ENCODE data around the gene EFR3B.

Gene EFR3B

GRCh38 chr2:25036221-25036559, 5.7 kb upstream of the EFR3B start:
- DNase-seq = no peak

DNA sequence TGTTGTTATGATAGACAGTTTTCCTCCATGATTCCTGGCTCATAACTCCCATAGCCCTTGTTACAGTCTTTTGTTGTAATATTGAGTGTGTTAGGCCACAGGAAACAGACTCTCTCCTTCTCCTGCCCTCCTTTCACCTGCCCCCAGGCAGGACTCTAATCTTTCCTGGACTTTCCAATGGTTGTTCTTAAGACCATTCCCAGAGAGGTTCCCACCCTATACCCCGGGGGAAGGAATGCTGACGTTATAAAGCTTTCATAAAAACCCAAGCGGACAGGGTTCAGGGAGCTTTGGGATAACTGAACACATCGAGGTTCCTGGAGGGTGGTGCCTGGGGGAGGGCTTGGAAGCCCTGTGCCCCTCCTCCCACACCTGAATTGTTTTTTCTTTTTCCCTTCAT, 2.8 kb upstream of the EFR3B start:
- DNase-seq = no peak

DNA sequence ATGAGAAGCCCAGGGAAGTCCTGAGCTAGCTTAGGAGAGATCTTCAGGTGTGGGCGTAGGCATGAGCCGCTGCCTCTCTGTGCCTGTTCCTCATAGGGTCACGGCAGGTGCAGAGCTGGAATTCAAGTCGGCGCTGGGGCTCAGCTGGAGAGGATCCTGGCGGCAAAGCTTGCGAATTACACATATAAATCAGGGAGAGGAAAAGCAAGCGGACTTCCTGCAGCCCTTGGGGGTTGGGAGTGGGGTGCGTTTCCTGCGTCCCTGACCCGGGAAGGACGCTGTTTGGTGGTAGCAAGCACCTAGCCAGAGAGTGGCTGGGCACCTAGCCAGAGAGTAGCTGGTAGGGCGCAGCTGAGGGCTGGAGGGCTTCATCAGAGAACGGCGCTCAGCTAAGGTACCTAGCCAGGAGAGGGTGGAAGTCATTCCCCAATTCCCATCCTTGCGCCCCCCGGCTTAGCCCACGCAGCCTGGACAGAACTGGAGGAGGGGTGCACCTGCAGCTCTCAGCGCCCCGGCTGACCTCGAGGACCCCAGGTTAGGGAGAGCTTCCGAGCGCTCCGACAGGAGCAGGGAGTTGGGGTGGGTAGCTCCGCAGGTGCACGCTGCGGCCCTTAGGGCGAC, 459 bp upstream of the EFR3B start:
- DNase-seq = peak in 3 of 5 experiments; percentile 7 to 16 (median 12)

GRCh38 chr2:25042321-25043240, 705 bp downstream of the EFR3B start:
- DNase-seq = peak in 1 of 5 experiments; percentile 12

- DNase-seq = peak in 2 of 5 experiments; percentile 13 to 19
Measured at GRCh38 chr2:25043241-25043867, 1.5 kb downstream of the EFR3B start.

GRCh38 chr2:25044011-25044410, 2.1 kb downstream of the EFR3B start:
- DNase-seq = no peak

DNA sequence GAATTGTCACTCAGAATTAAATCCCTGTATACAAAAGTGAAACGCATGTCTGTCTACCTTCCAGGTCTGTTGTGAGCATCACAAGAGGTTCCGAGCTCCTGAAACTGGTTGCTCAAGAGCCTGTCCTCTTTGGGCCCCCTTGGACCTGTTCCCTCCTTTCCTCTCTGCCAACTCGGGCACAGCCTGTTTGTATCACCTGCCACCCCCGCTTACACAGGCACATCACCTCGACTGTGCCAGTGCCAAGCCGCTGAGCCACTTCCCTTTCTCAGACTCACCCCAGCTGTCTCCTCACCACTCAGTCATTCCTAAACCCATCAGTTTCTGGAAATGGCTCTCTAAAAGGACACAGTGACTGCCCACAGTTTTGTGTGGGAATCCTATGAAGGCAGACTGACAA, 3.1 kb downstream of the EFR3B start:
- DNase-seq = no peak

DNA sequence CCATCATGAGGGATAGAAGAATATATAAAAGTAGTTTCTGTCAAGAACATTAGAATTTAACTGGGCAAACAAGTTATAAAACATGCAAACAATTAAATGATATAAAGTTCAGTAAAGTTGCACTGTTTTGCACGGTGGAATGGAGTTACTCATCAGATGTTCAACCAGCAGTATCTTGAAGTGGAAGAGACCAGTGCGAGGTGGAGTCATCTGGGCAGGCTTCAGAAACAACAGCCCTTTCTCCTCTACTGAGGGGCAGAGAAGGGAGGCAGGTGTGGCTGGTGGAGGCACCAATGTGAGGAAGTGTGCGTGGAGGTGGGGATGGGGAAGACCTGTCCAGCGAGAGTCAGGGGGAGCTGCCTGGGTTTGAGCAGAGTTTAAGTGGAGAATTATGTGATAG, 7.5 kb downstream of the EFR3B start:
- no peak for DNase-seq

DNA sequence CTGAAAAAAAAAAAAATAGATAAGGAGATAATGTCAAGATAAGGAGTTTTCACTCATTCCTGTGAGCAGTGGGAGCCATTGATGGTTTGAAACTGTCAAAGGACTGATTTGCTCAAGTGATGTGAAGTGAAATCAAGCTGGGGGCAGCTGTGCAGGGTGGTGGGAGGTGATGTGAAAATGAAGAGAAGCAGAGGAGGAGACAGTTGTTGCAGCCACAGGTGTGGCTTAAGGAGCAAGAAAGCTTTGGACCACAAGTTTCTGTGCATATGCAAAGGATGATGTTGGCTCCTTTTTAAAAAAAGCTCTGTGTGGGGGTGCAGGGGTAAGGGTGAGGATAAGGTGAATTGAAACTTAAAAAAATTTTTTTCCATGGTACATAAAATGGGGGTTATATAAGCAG, 8.3 kb downstream of the EFR3B start:
- DNase-seq = peak in 1 of 5 experiments; percentile 12

- no peak for DNase-seq
Measured at GRCh38 chr2:25053041-25053440, 11.2 kb downstream of the EFR3B start.

- no peak for DNase-seq
Measured at GRCh38 chr2:25054720-25055119, 12.8 kb downstream of the EFR3B start.

DNA sequence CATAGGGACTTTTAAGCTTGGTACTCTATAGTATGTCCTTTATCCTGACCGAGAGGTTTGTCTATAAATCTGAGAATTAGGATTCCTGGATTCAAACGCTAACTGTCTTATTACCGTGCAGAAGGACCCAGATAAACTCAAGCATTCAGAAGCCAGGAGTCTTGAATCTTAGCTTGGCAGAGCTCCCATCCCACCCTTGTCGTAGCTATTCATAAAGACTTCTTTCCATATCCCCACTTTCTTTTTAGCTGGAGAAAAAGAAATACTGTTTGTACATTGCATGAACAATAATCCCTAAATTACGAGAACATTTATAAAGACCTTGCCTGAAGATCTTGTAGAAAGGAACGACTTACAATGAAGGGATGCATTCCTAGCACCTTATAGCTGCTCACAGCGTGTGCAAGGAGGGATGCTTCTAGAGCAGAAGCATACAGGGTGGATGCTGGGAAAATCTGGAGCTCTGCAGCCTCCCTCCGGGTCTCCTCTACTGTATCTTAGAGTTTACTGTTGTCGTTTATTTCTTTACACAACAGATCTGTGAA, 13.6 kb downstream of the EFR3B start:
- no peak for DNase-seq

DNA sequence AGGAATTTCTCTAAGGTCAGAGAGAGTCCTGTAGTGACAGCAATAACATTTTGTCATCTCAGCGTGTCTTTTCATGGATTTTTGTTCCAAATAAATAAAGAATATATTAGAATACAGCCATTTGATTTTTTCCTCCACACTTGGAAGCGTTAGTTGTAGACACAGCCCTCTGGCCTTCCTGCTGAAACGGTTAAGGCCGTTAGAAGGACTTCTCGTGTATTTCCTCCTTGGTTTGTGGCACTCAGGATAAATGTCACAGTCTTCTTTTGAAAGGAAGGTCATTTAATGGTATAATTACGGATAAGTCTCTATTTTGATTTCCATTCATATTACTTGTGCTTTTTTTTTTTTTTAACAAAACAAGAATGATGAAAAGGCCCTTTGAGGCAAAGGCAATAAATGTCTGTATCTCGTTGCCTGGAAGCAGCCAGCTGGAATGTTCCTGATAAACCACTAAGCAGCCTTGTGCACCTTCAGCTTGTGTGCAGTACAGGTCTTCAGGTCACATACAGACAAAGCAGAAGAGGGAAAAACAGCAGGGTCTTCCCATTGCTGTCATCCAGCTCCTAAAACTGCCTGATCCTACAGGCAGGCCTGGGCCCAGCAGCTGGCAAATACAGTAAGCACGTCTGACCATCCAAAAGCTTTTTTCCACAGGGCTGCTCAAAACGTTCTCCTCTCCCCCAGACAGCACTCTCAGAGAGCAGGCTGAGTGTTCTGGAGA, 14.4 kb downstream of the EFR3B start:
- DNase-seq = no peak

DNA sequence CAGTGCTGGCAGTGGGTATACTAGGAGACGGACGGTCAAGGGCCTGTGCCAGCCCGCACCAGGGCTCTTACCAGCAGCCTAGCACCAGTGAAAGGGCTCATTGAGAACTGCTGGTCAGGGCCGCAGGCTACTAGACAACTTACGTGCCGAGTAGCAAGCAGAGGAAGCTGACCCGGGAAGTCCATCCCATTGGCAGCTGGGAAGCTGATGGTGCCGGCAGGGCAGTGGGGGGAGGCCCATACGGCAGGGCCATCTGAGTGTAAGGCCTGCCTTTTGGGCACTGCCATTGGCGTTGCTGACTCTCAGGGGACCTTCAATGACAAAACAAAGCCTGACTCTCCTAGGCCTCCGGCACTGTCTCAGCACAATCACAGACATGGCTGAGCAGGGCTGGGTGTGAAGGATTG, 20.6 kb downstream of the EFR3B start:
- no peak for DNase-seq

- no peak for DNase-seq
Measured at GRCh38 chr2:25063876-25064660, 22.2 kb downstream of the EFR3B start.

DNA sequence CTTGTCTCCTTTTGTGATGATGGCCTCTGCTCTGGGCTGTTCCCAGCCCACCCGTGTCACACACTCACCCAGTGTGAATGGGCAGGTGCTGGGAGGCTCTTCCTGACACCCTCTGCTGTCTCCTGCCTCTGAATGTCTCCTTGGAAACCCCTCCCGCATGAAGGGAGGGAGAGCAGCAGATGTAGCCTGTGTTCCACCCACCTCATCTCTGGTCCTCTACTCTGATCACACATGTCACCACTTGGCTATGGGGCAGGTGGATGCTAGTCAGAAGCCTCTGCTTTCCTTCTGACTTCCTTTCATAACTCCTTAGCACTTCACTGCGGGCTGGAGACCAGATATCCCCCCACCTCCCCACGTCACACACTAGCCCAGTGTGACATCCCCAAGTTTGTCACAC, 23.9 kb downstream of the EFR3B start:
- DNase-seq = no peak

DNA sequence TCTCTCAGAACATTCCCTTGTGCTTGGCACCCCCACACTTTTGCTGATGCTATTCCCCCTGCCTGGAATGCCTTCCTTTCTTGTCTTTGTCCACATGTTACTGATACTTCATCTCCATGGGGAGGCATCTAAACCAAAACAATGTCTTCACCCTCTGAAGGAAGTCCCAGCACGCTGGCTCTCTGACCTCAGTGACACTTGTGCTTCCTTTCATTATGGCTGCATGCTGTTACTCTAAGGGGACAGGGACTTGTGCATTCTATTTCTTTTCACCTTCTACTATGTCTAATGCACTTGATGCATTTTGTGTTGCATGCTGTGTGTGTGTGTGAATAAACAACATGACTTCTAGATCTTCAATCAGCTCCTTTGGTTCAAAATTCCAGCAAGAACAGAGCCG, 24.6 kb downstream of the EFR3B start:
- no peak for DNase-seq

DNA sequence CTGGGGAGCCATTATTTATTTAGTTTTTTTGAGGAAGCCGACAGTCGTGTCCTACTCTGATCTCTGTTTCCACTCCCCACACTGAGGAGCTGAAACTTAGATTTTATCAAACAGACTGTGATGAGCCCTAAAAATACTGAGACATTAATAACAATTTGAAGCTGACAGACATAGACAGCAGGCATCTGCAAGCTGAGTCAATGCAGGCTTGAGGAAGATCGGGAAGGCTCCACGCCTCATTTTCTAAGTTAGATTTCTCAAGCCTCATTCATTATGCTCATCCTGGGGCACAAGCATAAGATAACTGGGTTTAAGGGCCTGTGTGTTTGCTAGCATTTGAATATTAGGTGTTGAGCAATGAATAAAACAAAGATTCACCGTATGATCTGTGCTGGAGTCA, 26.3 kb downstream of the EFR3B start:
- no peak for DNase-seq

DNA sequence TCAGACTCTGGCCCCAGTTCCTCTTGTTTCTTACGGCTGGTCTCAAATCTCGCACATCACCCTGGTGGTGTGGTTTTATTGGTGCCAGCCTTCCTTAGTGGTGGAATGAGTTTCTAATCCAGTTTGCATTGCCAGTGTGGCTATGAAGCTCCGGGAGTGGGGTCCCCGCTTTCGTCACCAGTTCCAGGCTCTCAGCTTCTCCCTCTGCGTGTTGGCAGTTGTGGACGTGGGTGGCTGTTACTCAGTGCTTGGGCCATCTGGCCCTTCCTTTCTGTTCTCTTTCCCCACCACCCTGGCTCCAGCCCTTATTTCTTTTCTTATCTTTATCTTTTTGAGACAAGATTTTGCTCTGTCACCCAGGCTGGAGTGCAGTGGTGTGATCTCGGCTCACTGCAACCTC, 30.1 kb downstream of the EFR3B start:
- no peak for DNase-seq

DNA sequence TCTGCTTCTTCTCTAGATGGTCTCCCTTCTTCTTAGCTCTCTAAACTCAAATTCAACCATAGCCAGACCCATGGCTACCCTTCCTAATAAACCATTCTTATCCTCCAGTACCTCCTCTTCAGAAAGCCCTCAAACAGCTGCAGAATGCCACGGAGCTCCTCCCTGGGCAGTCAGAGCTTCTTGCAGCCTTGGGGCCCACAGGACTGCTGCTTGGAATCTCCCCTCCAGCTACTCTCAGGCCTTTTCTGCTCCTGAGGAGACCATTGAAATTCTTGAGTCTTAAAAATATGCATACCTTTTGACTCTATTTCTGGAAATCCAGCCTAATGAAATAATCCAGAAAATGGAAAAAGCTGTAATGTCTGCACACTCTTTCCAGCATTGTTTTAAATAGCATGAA, 30.7 kb downstream of the EFR3B start:
- no peak for DNase-seq

DNA sequence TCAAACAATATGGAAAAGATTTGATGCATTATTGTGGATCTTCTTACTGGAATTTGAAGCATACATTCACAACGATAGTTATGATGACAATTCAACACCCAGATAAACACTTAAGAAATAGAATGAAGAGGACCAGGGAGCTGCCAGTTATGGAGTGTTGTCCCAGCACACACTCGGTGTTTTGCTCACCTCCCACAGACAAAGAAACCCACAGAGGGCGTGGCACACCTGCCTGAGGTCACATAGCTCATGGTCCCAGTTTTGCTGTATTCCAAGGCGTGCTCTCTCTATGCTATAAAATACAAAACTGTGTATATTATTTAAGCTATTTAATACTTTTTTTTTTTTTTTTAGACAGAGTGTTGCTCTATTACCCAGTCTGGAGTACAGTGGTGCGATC, 31.1 kb downstream of the EFR3B start:
- DNase-seq = no peak

DNA sequence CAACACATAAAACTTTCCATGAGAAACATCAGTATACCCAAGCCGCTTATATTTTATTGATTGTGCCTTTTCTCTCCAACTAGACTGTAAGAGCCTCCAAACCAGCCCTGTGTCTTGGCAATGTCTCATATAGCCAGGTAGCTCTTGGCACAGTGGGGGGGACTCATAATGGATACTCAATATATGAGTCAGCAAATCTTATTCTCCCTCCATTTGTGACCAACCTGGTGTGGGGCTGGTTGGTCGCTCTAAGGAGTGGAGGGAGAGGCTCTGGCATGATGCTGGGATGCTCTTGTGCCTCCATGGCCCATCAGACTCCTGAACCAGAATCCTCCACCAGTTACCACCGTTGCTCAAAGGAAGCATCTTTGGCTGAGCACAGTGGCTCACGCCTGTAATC, 32.0 kb downstream of the EFR3B start:
- no peak for DNase-seq

Measured in T-helper 2 cell (primary cell).